ENCODE data around the gene TSPEAR. TPM values are rescaled to one million over a fixed set of nuclear protein-coding genes. Genes with fewer than 3 reads are reported as not detected.

TSPEAR gene
- total and polyA plus RNA-seq, 2 of the 13 experiments (the other 11 are each of a cell fraction or from before 2014, with no cell fraction given): 0.07 to 0.32 TPM

DNA sequence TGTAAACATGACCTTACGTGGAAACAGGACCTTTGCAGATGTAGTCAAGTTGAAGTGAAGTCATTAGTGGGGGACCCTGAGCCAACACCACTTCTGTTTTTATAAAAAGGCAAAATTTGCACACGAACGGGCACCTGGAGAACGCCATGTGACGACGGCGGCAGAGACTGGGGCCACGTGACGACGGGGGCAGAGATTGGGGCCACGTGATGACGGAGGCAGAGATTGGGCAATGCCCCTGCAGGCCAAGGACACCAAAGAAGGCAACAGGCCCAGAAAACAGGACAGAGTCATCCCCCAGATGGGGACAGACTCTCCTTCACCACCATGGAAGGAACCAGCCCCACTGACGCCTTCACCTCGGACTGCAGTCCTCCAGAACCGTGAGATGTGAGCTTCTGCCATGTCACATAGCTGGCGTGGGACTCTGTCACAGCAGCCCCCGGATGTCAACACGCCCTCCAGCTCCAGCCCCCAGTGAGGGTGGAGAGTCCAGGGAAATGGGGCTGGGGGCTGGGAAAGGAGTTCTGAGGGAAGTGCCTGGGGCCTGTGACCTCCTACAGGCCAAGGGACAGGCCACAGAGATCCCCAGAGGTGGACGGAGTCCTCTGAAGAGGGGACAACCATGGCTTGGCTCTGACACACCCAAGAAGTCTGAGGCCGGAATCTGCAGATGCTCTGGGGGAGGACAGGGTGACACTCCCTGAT lies 61.0 kb downstream of the TSPEAR start (continued):
- TF ChIP-seq ZNF343 (CRISPR knock-in tag; IDR thresholded peaks at IDR 0.05): no peak
- no peak for TF ChIP-seq GLI4 (CRISPR knock-in tag; IDR thresholded peaks at IDR 0.05; ENCODE audit: borderline replicate concordance)
- TF ChIP-seq ZNF124 (CRISPR knock-in tag; IDR thresholded peaks at IDR 0.05): no peak
- TF ChIP-seq, protein P1, sequence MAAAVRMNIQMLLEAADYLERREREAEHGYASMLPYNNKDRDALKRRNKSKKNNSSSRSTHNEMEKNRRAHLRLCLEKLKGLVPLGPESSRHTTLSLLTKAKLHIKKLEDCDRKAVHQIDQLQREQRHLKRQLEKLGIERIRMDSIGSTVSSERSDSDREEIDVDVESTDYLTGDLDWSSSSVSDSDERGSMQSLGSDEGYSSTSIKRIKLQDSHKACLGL (CRISPR knock-in tag; IDR thresholded peaks at IDR 0.05): no peak
- 0 out of 2 replicates have a peak, but pooled peaks have one; percentile 29 for TF ChIP-seq HES4 (CRISPR knock-in tag; IDR thresholded peaks at IDR 0.05; ENCODE audit: borderline replicate concordance)
- TF ChIP-seq PRPF4 (IDR thresholded peaks at IDR 0.05; ENCODE audit: low read depth, low read length, poor library complexity, severe bottlenecking): no peak
- TF ChIP-seq RORA (CRISPR knock-in tag; IDR thresholded peaks at IDR 0.05): no peak
- no peak for TF ChIP-seq RFX3 (CRISPR knock-in tag; IDR thresholded peaks at IDR 0.05)
- TF ChIP-seq BRCA1 (CRISPR knock-in tag; IDR thresholded peaks at IDR 0.05): no peak
- no peak for TF ChIP-seq NR2F1 (CRISPR knock-in tag; IDR thresholded peaks at IDR 0.05)
- no peak for TF ChIP-seq ZNF335 (CRISPR knock-in tag; IDR thresholded peaks at IDR 0.05)
- TF ChIP-seq, protein P2, sequence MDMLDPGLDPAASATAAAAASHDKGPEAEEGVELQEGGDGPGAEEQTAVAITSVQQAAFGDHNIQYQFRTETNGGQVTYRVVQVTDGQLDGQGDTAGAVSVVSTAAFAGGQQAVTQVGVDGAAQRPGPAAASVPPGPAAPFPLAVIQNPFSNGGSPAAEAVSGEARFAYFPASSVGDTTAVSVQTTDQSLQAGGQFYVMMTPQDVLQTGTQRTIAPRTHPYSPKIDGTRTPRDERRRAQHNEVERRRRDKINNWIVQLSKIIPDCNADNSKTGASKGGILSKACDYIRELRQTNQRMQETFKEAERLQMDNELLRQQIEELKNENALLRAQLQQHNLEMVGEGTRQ (IDR thresholded peaks at IDR 0.05; ENCODE audit: low read depth, low read length): peak; percentile 57
- TF ChIP-seq, protein P2 (CRISPR knock-in tag; IDR thresholded peaks at IDR 0.05; ENCODE audit: borderline replicate concordance): peak; percentile 63; the same call in 1 of the 2 replicates
- TF ChIP-seq CEBPB (IDR thresholded peaks at IDR 0.05; ENCODE audit: borderline replicate concordance, low read depth, low read length): peak; percentile 39; the same call in 1 of the 2 replicates
- TF ChIP-seq, protein P3, sequence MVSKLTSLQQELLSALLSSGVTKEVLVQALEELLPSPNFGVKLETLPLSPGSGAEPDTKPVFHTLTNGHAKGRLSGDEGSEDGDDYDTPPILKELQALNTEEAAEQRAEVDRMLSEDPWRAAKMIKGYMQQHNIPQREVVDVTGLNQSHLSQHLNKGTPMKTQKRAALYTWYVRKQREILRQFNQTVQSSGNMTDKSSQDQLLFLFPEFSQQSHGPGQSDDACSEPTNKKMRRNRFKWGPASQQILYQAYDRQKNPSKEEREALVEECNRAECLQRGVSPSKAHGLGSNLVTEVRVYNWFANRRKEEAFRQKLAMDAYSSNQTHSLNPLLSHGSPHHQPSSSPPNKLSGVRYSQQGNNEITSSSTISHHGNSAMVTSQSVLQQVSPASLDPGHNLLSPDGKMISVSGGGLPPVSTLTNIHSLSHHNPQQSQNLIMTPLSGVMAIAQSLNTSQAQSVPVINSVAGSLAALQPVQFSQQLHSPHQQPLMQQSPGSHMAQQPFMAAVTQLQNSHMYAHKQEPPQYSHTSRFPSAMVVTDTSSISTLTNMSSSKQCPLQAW (CRISPR knock-in tag; IDR thresholded peaks at IDR 0.05): no peak
- TF ChIP-seq SCMH1 (CRISPR knock-in tag; IDR thresholded peaks at IDR 0.05; ENCODE audit: borderline replicate concordance): no peak
- TF ChIP-seq NONO (IDR thresholded peaks at IDR 0.05): no peak
- no peak for TF ChIP-seq NONO (CRISPR knock-in tag; conservative IDR thresholded peaks at IDR 0.05)
- no peak for TF ChIP-seq MAFF (IDR thresholded peaks at IDR 0.05; ENCODE audit: low read depth, low read length)
- no peak for TF ChIP-seq ZNF138 (CRISPR knock-in tag; IDR thresholded peaks at IDR 0.05; ENCODE audit: low read depth)
- TF ChIP-seq, protein P4, sequence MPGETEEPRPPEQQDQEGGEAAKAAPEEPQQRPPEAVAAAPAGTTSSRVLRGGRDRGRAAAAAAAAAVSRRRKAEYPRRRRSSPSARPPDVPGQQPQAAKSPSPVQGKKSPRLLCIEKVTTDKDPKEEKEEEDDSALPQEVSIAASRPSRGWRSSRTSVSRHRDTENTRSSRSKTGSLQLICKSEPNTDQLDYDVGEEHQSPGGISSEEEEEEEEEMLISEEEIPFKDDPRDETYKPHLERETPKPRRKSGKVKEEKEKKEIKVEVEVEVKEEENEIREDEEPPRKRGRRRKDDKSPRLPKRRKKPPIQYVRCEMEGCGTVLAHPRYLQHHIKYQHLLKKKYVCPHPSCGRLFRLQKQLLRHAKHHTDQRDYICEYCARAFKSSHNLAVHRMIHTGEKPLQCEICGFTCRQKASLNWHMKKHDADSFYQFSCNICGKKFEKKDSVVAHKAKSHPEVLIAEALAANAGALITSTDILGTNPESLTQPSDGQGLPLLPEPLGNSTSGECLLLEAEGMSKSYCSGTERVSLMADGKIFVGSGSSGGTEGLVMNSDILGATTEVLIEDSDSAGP (CRISPR knock-in tag; IDR thresholded peaks at IDR 0.05; ENCODE audit: borderline replicate concordance): no peak
